GM19193 (cell line): ENCODE data around the gene CRISP1.

ENCODE experiments used
- POLR2A ChIP-seq: IDR thresholded peaks from 4 replicates; pipeline ENCODE4 v1.6.1; 2011; ENCODE audit not compliant: insufficient read depth, insufficient read length; ENCODE audit errors: extremely low read depth

The CRISP1 gene

GRCh38 chr6:49866485-49866943 lies at the start of gene CRISP1:
Gene CRISP1 (minus strand): TSS chr6:49866535. CDS start chr6:49857400, 9,135 bp downstream.
- no peak for TF ChIP-seq POLR2A

- no peak for TF ChIP-seq POLR2A
These were observed 48.7 kb upstream of the CRISP1 start for GRCh38 chr6:49915035-49915434.

- TF ChIP-seq POLR2A = no peak
These were observed 47.5 kb upstream of the CRISP1 start for GRCh38 chr6:49913636-49914375.

- no peak for TF ChIP-seq POLR2A
These were observed 45.9 kb upstream of the CRISP1 start for GRCh38 chr6:49912196-49912595.

GRCh38 chr6:49911252-49911651 lies 44.9 kb upstream of the CRISP1 start:
- TF ChIP-seq POLR2A = no peak

- no peak for TF ChIP-seq POLR2A
These were observed 43.2 kb upstream of the CRISP1 start for GRCh38 chr6:49909563-49909962.

- no peak for TF ChIP-seq POLR2A
These were observed 40.2 kb upstream of the CRISP1 start for GRCh38 chr6:49906526-49906925.

GRCh38 chr6:49905296-49905695 lies 39.0 kb upstream of the CRISP1 start:
- TF ChIP-seq POLR2A = no peak

- TF ChIP-seq POLR2A = no peak
These were observed 36.5 kb upstream of the CRISP1 start for GRCh38 chr6:49902856-49903255.

- no peak for TF ChIP-seq POLR2A
These were observed 32.7 kb upstream of the CRISP1 start for GRCh38 chr6:49898904-49899566.

GRCh38 chr6:49892280-49892679 lies 25.9 kb upstream of the CRISP1 start:
- TF ChIP-seq POLR2A = no peak

GRCh38 chr6:49890988-49891387 lies 24.7 kb upstream of the CRISP1 start:
- TF ChIP-seq POLR2A = no peak

- TF ChIP-seq POLR2A = no peak
These were observed 22.6 kb upstream of the CRISP1 start for GRCh38 chr6:49888742-49889431.

- TF ChIP-seq POLR2A = no peak
These were observed 2.7 kb upstream of the CRISP1 start for GRCh38 chr6:49868951-49869529.

GRCh38 chr6:49856282-49856681 lies 10.1 kb downstream of the CRISP1 start:
- no peak for TF ChIP-seq POLR2A

- no peak for TF ChIP-seq POLR2A
These were observed 11.1 kb downstream of the CRISP1 start for GRCh38 chr6:49855221-49855620.

- TF ChIP-seq POLR2A = no peak
These were observed 13.4 kb downstream of the CRISP1 start for GRCh38 chr6:49852975-49853374.
